Measurements from ENCODE around the gene CUL9.

Gene CUL9

GRCh38 chr6:43253401-43253800 lies 71.4 kb downstream of the CUL9 start:
- in situ Hi-C loops (cut with HindIII; ENCODE audit: low sequenced_read_pairs), result no loop called here

GRCh38 chr6:43254138-43254817 lies 72.3 kb downstream of the CUL9 start:
- in situ Hi-C loops (cut with HindIII; ENCODE audit: low sequenced_read_pairs), result no loop called here
- no peak overlapping the region for H3K4me3 ChIP-seq (ENCODE audit: low read depth, low read length)
- TF ChIP-seq CTCF (IDR thresholded peaks at IDR 0.05; ENCODE audit: low read depth, low read length), result no peak
- no peak for DNase-seq (ENCODE audit: low read depth, low spot score)

More at GRCh38 chr6:43253401-43253800, 71.4 kb downstream of the CUL9 start:
- H3K4me3 ChIP-seq (ENCODE audit: low read depth, low read length), result no peak overlapping the region
- DNase-seq (ENCODE audit: low read depth, low spot score), result no peak
- TF ChIP-seq CTCF (IDR thresholded peaks at IDR 0.05; ENCODE audit: low read depth, low read length), result no peak

- no peak for TF ChIP-seq CTCF (IDR thresholded peaks at IDR 0.05; ENCODE audit: low read depth, low read length)
- in situ Hi-C loops (cut with HindIII; ENCODE audit: low sequenced_read_pairs), result no loop called here
These were observed 72.8 kb downstream of the CUL9 start for GRCh38 chr6:43254846-43255245.

GRCh38 chr6:43255408-43256054 lies 73.5 kb downstream of the CUL9 start:
- TF ChIP-seq CTCF (IDR thresholded peaks at IDR 0.05; ENCODE audit: low read depth, low read length), result no peak
- in situ Hi-C loops (cut with HindIII; ENCODE audit: low sequenced_read_pairs), result no loop called here
- no peak for DNase-seq (ENCODE audit: low read depth, low spot score)
- no peak overlapping the region for H3K4me3 ChIP-seq (ENCODE audit: low read depth, low read length)

More at GRCh38 chr6:43254846-43255245, 72.8 kb downstream of the CUL9 start:
- no peak overlapping the region for H3K4me3 ChIP-seq (ENCODE audit: low read depth, low read length)
- DNase-seq (ENCODE audit: low read depth, low spot score), result no peak

GRCh38 chr6:43256670-43257366 lies 74.8 kb downstream of the CUL9 start:
- in situ Hi-C loops (cut with HindIII; ENCODE audit: low sequenced_read_pairs), result no loop called here
- no peak overlapping the region for H3K4me3 ChIP-seq (ENCODE audit: low read depth, low read length)
- no peak for DNase-seq (ENCODE audit: low read depth, low spot score)
- TF ChIP-seq CTCF (IDR thresholded peaks at IDR 0.05; ENCODE audit: low read depth, low read length), result no peak

- no peak overlapping the region for H3K4me3 ChIP-seq (ENCODE audit: low read depth, low read length)
- no peak for TF ChIP-seq CTCF (IDR thresholded peaks at IDR 0.05; ENCODE audit: low read depth, low read length)
- DNase-seq (ENCODE audit: low read depth, low spot score), result no peak
- in situ Hi-C loops (cut with HindIII; ENCODE audit: low sequenced_read_pairs), result no loop called here
These were observed 75.6 kb downstream of the CUL9 start for GRCh38 chr6:43257367-43258145.
